ENCODE results near the gene DNAH10.
"Not testable (repeated sequence)": the region's sequence is repeated elsewhere in the genome, so short reads cannot be mapped to it uniquely, and the experiment has no call there.

Gene DNAH10

GRCh38 chr12:123779551-123779950 lies 17.4 kb downstream of the DNAH10 start:
- intact Hi-C loops (cut with DNase I; ENCODE audit: low total_unique reads): no loop called here
- H3K9me3 ChIP-seq: no peaks in the 10 kb centered on the region
- H3K27me3 ChIP-seq: no peaks in the 10 kb centered on the region
- no peak overlapping the region for H3K27ac ChIP-seq
- H3K4me1 ChIP-seq: no peaks in the 10 kb centered on the region
- TF ChIP-seq CTCF (IDR thresholded peaks at IDR 0.05): no peak
- no peaks in the 10 kb centered on the region for H3K36me3 ChIP-seq
- no peak overlapping the region for H3K4me3 ChIP-seq
- no peak for DNase-seq

- DNase-seq: no peak
- no peak for TF ChIP-seq CTCF (IDR thresholded peaks at IDR 0.05)
- intact Hi-C loops (cut with DNase I; ENCODE audit: low total_unique reads): no loop called here
- H3K27me3 ChIP-seq: peaks cover 0 to 6% of the 10 kb centered on the region in 2 donors
- no peaks in the 10 kb centered on the region for H3K4me1 ChIP-seq
- H3K4me3 ChIP-seq: no peak overlapping the region
- H3K9me3 ChIP-seq: no peaks in the 10 kb centered on the region
- no peak overlapping the region for H3K27ac ChIP-seq
- no peaks in the 10 kb centered on the region for H3K36me3 ChIP-seq
Measured at GRCh38 chr12:123782997-123783792, 21.1 kb downstream of the DNAH10 start.

- Histone ChIP-seq H3K4me1 (no peaks in the 10 kb centered on the region), H3K27ac (no peak overlapping the region), H3K9me3 (no peaks in the 10 kb centered on the region), H3K36me3 (no peaks in the 10 kb centered on the region), H3K4me3 (no peak overlapping the region), H3K27me3 (peaks cover 0 to 9% of the 10 kb centered on the region in 2 donors)
- DNase-seq: peak in 1 of 2 donors; percentile 59
- intact Hi-C loops (cut with DNase I; ENCODE audit: low total_unique reads): no loop called here
- TF ChIP-seq CTCF (IDR thresholded peaks at IDR 0.05): no peak
Measured at GRCh38 chr12:123787466-123787865, 25.4 kb downstream of the DNAH10 start.

GRCh38 chr12:123788541-123788940 lies 26.4 kb downstream of the DNAH10 start:
- TF ChIP-seq CTCF (IDR thresholded peaks at IDR 0.05): no peak
- H3K27ac ChIP-seq: no peak overlapping the region
- H3K4me3 ChIP-seq: no peak overlapping the region
- no peaks in the 10 kb centered on the region for H3K9me3 ChIP-seq
- peaks cover 0 to 9% of the 10 kb centered on the region in 2 donors for H3K27me3 ChIP-seq
- no peaks in the 10 kb centered on the region for H3K4me1 ChIP-seq
- peak in 1 of 2 donors; percentile 16 for DNase-seq
- no peaks in the 10 kb centered on the region for H3K36me3 ChIP-seq
- intact Hi-C loops (cut with DNase I; ENCODE audit: low total_unique reads): no loop called here

GRCh38 chr12:123789422-123789821 lies 27.3 kb downstream of the DNAH10 start:
- DNase-seq: peak in 1 of 2 donors; percentile 29
- intact Hi-C loops (cut with DNase I; ENCODE audit: low total_unique reads); H3K27me3 ChIP-seq; H3K27ac ChIP-seq; H3K36me3 ChIP-seq; H3K9me3 ChIP-seq; H3K4me3 ChIP-seq; H3K4me1 ChIP-seq: not testable (repeated sequence)

GRCh38 chr12:123790905-123791467 lies 28.9 kb downstream of the DNAH10 start:
- Histone ChIP-seq H3K27me3 (peaks cover 0 to 9% of the 10 kb centered on the region in 2 donors), H3K4me3 (no peak overlapping the region), H3K27ac (no peak overlapping the region), H3K36me3 (no peaks in the 10 kb centered on the region), H3K4me1 (no peaks in the 10 kb centered on the region), H3K9me3 (no peaks in the 10 kb centered on the region)
- no peak for TF ChIP-seq CTCF (IDR thresholded peaks at IDR 0.05)
- intact Hi-C loops (cut with DNase I; ENCODE audit: low total_unique reads): no loop called here
- DNase-seq: no peak
